WTC11 (cell line): ENCODE results near the gene MOB3C. TPM values are rescaled to one million over a fixed set of nuclear protein-coding genes. Genes with fewer than 3 reads are reported as not detected.
A peak's percentile ranks its signal among the peaks of the same experiment; 100 is the strongest.

Experiments used
- ATAC-seq: fragments of 200-7000 bp; cut with Tn5 transposase; 2 replicates; pipeline ENCODE4 v1.10.0; 2021; ENCODE audit warnings: mild to moderate bottlenecking, moderate library complexity
- CTCF ChIA-PET: fragments of 300-600 bp; sonication (Branson Sonifier 250); formaldehyde crosslinking; loops from one replicate; lab custom pipeline; 2021; ENCODE audit warnings: antibody characterized with exemption; lab: Charles Lee
- POLR2A ChIA-PET: fragments of 350-600 bp; sonication (Branson Sonifier 250); formaldehyde crosslinking; loops from one replicate; lab custom pipeline; 2021; ENCODE audit warnings: antibody characterized with exemption; lab: Charles Lee
- DNase-seq: peaks from one replicate; pipeline ENCODE4 v3.0.0; 2021; ENCODE audit warnings: low spot score
- H3K27ac Mint-ChIP-seq: 2 replicates; pipeline ENCODE4 v1.8.0; 2021; ENCODE audit warnings: mixed read lengths
- H3K27me3 Mint-ChIP-seq: 2 replicates; pipeline ENCODE4 v1.8.0; 2021; ENCODE audit warnings: low read depth, mild to moderate bottlenecking, moderate library complexity, mixed read lengths
- H3K36me3 Mint-ChIP-seq: 2 replicates; pipeline ENCODE4 v1.8.0; 2021; ENCODE audit warnings: mixed read lengths
- H3K4me1 Mint-ChIP-seq: 2 replicates; pipeline ENCODE4 v1.8.0; 2022; ENCODE audit warnings: mixed read lengths
- H3K4me3 Mint-ChIP-seq: 2 replicates; pipeline ENCODE4 v1.8.0; 2021; ENCODE audit warnings: mild to moderate bottlenecking, moderate library complexity, mixed read lengths
- H3K9me3 Mint-ChIP-seq: 2 replicates; pipeline ENCODE4 v1.8.0; 2021; ENCODE audit warnings: mixed read lengths
- CREB1 ChIP-seq: sonication (generic); formaldehyde crosslinking; IDR thresholded peaks from 2 replicates; pipeline ENCODE4 v1.8.0; 2023; ENCODE audit warnings: mild to moderate bottlenecking, missing genetic modification reagents
- FOXP1 ChIP-seq: sonication (generic); formaldehyde crosslinking; IDR thresholded peaks from 2 replicates; pipeline ENCODE4 v1.8.0; 2022; ENCODE audit warnings: missing genetic modification reagents, mild to moderate bottlenecking, moderate library complexity, borderline replicate concordance
- GRHL2 ChIP-seq: fragments of 250-450 bp; sonication (Bioruptor Pico); IDR thresholded peaks from 2 replicates; pipeline ENCODE4 v1.8.0; 2022; ENCODE audit warnings: mild to moderate bottlenecking, moderate library complexity; ENCODE audit not compliant: insufficient replicate concordance, severe bottlenecking
- HMGA2 ChIP-seq: fragments of 250-450 bp; sonication (Bioruptor Pico); IDR thresholded peaks from 2 replicates; pipeline ENCODE4 v1.4.0; 2021; ENCODE audit warnings: mild to moderate bottlenecking, moderate library complexity
- NFYB ChIP-seq: sonication (generic); formaldehyde crosslinking; conservative IDR thresholded peaks from 2 replicates; pipeline ENCODE4 v1.8.0; 2022; ENCODE audit warnings: low read depth, missing genetic modification reagents
- PRRX2 ChIP-seq: fragments of 250-450 bp; sonication (Bioruptor Pico); IDR thresholded peaks from 2 replicates; pipeline ENCODE4 v1.8.0; 2021; ENCODE audit warnings: mild to moderate bottlenecking
- SMAD3 ChIP-seq: sonication (generic); formaldehyde crosslinking; IDR thresholded peaks from 2 replicates; pipeline ENCODE4 v1.8.0; 2022; ENCODE audit warnings: missing genetic modification reagents, mild to moderate bottlenecking, borderline replicate concordance
- SMAD4 ChIP-seq: sonication (generic); formaldehyde crosslinking; IDR thresholded peaks from 2 replicates; pipeline ENCODE4 v1.8.0; 2022; ENCODE audit warnings: mild to moderate bottlenecking, missing genetic modification reagents
- ZBTB21 ChIP-seq: sonication (generic); formaldehyde crosslinking; IDR thresholded peaks from 2 replicates; pipeline ENCODE4 v1.8.1; 2023; ENCODE audit warnings: mild to moderate bottlenecking, missing genetic modification reagents, borderline replicate concordance
- ZNF219 ChIP-seq: sonication (generic); formaldehyde crosslinking; IDR thresholded peaks from 2 replicates; pipeline ENCODE4 v1.8.0; 2023; ENCODE audit warnings: missing genetic modification reagents, mild to moderate bottlenecking, borderline replicate concordance
- ZNF263 ChIP-seq: sonication (generic); formaldehyde crosslinking; IDR thresholded peaks from 2 replicates; pipeline ENCODE4 v1.8.1; 2022; ENCODE audit warnings: low read depth, mild to moderate bottlenecking, moderate library complexity, missing genetic modification reagents
- ZNF416 ChIP-seq: fragments of 250-450 bp; sonication (Bioruptor Pico); IDR thresholded peaks from 2 replicates; pipeline ENCODE4 v1.9.0; 2021; ENCODE audit warnings: mild to moderate bottlenecking, inconsistent platforms
- total RNA-seq: library from RNA; stranded (reverse); gene quantifications from 3 replicates; pipeline ENCODE4 v1.2.3, GENCODE V29; 2021
- TF ChIP-seq, protein P1 (sequence below): sonication (generic); formaldehyde crosslinking; IDR thresholded peaks from 2 replicates; pipeline ENCODE4 v1.8.1; 2022; ENCODE audit warnings: low read depth, mild to moderate bottlenecking, moderate library complexity, missing genetic modification reagents, borderline replicate concordance
- TF ChIP-seq, protein P2 (sequence below): sonication (generic); formaldehyde crosslinking; conservative IDR thresholded peaks from 2 replicates; pipeline ENCODE4 v1.8.1; 2022; ENCODE audit warnings: mild to moderate bottlenecking, missing genetic modification reagents
- TF ChIP-seq, protein P3 (sequence below): sonication (generic); formaldehyde crosslinking; IDR thresholded peaks from 2 replicates; pipeline ENCODE4 v1.8.1; 2022; ENCODE audit warnings: missing genetic modification reagents, borderline replicate concordance
- TF ChIP-seq, protein P4 (sequence below): sonication (generic); formaldehyde crosslinking; IDR thresholded peaks from 2 replicates; pipeline ENCODE4 v1.8.0; 2022; ENCODE audit warnings: mild to moderate bottlenecking, missing genetic modification reagents
- TF ChIP-seq, protein P5 (sequence below): sonication (generic); formaldehyde crosslinking; IDR thresholded peaks from 2 replicates; pipeline ENCODE4 v1.8.0; 2022; ENCODE audit warnings: mild to moderate bottlenecking, missing genetic modification reagents
- TF ChIP-seq, protein P6 (sequence below): fragments of 250-450 bp; sonication (Bioruptor Pico); IDR thresholded peaks from 2 replicates; pipeline ENCODE4 v1.9.0; 2021; ENCODE audit warnings: moderate library complexity, mild to moderate bottlenecking, inconsistent platforms, borderline replicate concordance
- TF ChIP-seq, protein P7 (sequence below): fragments of 200-600 bp; IDR thresholded peaks from 2 replicates; pipeline ENCODE4 v1.8.0; 2022; ENCODE audit warnings: antibody characterized with exemption

Gene MOB3C
- total RNA-seq, 1 experiment from 2014 or later: 3.1 TPM

DNA sequence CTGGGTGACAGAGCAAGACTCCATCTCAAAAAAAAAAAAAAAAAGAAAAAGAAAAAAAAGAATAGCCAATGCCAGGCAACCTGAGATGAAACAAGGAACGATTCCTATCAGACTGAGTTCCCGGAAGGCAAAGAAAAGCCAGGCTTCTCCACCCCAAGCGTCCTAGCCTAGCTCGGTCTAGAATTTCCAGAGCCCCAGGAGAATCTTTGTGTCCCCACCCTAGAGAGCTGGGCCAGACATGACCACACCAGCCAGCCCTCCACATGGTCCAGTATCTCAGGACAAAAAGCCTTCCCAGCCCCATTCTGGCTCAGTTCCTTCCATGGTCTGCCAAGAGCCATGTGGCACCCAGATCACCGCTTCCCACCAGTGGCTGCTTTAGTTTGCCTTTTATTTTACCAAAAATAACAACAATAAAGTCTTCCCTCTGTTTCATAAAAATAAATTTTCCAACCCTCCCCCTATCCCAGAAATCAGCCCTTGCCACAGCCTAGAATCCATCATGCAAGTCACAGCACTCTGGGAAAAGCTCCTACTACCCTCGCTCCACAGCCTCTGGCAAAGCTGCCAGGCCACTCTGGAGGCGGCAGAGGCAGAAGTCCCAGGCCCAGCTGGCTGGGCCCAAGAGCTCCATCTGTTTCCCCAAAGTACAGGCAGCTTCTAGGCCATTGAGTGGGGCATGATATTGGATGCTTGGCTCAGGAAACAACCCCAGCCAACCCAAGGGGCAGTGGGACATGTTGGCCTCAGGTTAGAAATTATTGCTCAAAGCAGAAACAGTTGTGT lies 9.1 kb downstream of the MOB3C start (continued):
- TF ChIP-seq, protein P1, sequence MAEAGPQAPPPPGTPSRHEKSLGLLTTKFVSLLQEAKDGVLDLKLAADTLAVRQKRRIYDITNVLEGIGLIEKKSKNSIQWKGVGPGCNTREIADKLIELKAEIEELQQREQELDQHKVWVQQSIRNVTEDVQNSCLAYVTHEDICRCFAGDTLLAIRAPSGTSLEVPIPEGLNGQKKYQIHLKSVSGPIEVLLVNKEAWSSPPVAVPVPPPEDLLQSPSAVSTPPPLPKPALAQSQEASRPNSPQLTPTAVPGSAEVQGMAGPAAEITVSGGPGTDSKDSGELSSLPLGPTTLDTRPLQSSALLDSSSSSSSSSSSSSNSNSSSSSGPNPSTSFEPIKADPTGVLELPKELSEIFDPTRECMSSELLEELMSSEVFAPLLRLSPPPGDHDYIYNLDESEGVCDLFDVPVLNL (CRISPR knock-in tag): no peak
- TF ChIP-seq, protein P2, sequence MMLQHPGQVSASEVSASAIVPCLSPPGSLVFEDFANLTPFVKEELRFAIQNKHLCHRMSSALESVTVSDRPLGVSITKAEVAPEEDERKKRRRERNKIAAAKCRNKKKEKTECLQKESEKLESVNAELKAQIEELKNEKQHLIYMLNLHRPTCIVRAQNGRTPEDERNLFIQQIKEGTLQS (CRISPR knock-in tag): no peak
- TF ChIP-seq PRRX2: no peak
- TF ChIP-seq, protein P3, sequence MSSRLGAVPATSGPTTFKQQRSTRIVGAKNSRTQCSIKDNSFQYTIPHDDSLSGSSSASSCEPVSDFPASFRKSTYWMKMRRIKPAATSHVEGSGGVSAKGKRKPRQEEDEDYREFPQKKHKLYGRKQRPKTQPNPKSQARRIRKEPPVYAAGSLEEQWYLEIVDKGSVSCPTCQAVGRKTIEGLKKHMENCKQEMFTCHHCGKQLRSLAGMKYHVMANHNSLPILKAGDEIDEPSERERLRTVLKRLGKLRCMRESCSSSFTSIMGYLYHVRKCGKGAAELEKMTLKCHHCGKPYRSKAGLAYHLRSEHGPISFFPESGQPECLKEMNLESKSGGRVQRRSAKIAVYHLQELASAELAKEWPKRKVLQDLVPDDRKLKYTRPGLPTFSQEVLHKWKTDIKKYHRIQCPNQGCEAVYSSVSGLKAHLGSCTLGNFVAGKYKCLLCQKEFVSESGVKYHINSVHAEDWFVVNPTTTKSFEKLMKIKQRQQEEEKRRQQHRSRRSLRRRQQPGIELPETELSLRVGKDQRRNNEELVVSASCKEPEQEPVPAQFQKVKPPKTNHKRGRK (CRISPR knock-in tag): no peak
- TF ChIP-seq SMAD4: no peak
- TF ChIP-seq ZNF263 (CRISPR knock-in tag): no peak
- TF ChIP-seq, protein P4, sequence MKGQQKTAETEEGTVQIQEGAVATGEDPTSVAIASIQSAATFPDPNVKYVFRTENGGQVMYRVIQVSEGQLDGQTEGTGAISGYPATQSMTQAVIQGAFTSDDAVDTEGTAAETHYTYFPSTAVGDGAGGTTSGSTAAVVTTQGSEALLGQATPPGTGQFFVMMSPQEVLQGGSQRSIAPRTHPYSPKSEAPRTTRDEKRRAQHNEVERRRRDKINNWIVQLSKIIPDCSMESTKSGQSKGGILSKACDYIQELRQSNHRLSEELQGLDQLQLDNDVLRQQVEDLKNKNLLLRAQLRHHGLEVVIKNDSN (CRISPR knock-in tag): no peak
- no peak for TF ChIP-seq FOXP1
- TF ChIP-seq, protein P5, sequence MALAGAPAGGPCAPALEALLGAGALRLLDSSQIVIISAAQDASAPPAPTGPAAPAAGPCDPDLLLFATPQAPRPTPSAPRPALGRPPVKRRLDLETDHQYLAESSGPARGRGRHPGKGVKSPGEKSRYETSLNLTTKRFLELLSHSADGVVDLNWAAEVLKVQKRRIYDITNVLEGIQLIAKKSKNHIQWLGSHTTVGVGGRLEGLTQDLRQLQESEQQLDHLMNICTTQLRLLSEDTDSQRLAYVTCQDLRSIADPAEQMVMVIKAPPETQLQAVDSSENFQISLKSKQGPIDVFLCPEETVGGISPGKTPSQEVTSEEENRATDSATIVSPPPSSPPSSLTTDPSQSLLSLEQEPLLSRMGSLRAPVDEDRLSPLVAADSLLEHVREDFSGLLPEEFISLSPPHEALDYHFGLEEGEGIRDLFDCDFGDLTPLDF (CRISPR knock-in tag): no peak
- TF ChIP-seq ZNF416 (CRISPR knock-in tag): no peak
- TF ChIP-seq ZBTB21 (CRISPR knock-in tag): no peak

DNA sequence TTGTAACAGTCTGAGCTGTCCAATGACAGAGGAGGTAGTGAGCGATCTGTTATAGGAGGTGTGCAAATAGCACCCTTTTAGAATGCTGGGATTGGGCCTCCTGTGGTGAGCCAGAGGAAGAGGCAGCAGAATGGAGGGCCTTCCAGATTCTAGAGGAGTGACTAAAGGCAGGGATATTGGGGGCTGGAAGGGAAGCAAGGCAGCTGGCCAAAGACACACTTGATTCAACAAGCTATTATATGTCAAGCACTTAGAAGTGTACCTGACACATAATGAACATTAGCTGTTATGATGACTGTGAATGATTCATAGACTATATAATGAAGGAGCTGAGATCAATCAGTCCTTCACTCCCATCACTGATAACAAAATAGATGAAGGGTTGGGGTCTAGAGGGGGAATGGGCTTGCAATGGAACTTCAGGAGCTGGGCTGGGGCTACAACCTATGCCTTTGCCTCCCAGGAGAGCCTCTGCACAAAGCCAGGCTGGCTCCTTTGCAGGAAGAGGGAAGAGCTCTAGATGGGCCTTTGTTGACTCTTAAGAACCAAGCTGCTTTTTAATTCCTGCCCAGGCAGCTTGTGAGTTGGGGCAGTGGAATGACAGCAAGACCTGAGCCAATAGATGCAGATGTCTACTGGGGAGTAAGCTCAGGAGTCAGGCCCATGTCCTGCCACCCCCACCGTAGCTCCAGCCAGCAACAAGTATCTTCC lies 10.2 kb downstream of the MOB3C start:
- Mint-ChIP-seq H3K4me1 (peaks cover 26% of the 10 kb centered on the region), H3K27me3 (no peaks in the 10 kb centered on the region; the same call in 1 of the 2 replicates), H3K9me3 (no peaks in the 10 kb centered on the region), H3K36me3 (peaks cover 9% of the 10 kb centered on the region; the same call in 1 of the 2 replicates), H3K27ac (0 out of 2 replicates have a peak overlapping the region, but pooled peaks have one; percentile 8), H3K4me3 (no peak overlapping the region)
- CTCF ChIA-PET: interaction anchor here (1.1 to 4.5 kb wide), 3 partner anchors 10 to 164 kb away, joined by 3 to 23 read pairs (median 4); no protein-coding TSS in a partner anchor
- POLR2A ChIA-PET: interaction anchor here (0.7 to 1.2 kb wide), 3 partner anchors 10 to 186 kb away, joined by 3 to 4 read pairs (median 3); partner anchors contain the start of gene MOB3C
- ATAC-seq: no peak
- no peak for TF ChIP-seq GRHL2 (CRISPR knock-in tag)
- DNase-seq: no peak

DNA sequence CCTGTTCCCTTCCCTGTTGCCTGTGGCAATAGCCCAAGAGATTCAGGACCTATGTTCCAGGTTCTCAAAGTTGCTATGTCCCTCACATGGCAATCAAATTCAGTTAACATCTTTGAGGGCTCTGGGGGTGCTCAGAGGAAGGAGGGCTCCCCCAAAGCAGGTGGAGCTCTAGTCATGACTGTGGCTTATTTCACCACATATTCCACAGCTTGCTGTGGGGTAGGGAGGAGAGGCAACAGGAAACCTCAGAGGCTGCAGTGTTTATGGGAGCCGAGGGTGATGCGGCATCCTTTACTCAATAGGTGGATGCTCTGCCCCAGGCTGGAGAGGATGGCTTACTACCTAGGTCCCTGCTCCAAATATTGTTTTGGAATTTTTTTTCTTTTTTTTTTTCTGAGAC lies 11.4 kb downstream of the MOB3C start:
- H3K4me3 Mint-ChIP-seq: peak overlapping the region; percentile 89
- H3K9me3 Mint-ChIP-seq: no peaks in the 10 kb centered on the region
- POLR2A ChIA-PET: interaction anchor here (2.0 kb wide), 2 partner anchors 8 to 11 kb away, joined by 13 to 14 read pairs; partner anchors contain the start of gene MOB3C
- H3K27me3 Mint-ChIP-seq: no peaks in the 10 kb centered on the region
- H3K4me1 Mint-ChIP-seq: peaks cover 21% of the 10 kb centered on the region
- ATAC-seq (no peak), DNase-seq (no peak)
- CTCF ChIA-PET: interaction anchor here (1.1 to 4.5 kb wide), 10 partner anchors 12 to 163 kb away, joined by 4 to 42 read pairs (median 20); partner anchors contain the start of genes DMBX1 and MOB3C
- H3K36me3 Mint-ChIP-seq: peaks cover 9% of the 10 kb centered on the region; the same call in 1 of the 2 replicates
- H3K27ac Mint-ChIP-seq: no peak overlapping the region
- TF ChIP-seq ZNF219 (no peak), CREB1 (CRISPR knock-in tag) (no peak), PRRX2 (no peak), NFYB (CRISPR knock-in tag) (no peak), SMAD3 (CRISPR knock-in tag) (no peak), HMGA2 (CRISPR knock-in tag) (no peak)
- TF ChIP-seq, protein P6, sequence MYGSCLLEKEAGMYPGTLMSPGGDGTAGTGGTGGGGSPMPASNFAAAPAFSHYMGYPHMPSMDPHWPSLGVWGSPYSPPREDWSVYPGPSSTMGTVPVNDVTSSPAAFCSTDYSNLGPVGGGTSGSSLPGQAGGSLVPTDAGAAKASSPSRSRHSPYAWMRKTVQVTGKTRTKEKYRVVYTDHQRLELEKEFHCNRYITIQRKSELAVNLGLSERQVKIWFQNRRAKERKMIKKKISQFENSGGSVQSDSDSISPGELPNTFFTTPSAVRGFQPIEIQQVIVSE (CRISPR knock-in tag): no peak
- TF ChIP-seq, protein P7, sequence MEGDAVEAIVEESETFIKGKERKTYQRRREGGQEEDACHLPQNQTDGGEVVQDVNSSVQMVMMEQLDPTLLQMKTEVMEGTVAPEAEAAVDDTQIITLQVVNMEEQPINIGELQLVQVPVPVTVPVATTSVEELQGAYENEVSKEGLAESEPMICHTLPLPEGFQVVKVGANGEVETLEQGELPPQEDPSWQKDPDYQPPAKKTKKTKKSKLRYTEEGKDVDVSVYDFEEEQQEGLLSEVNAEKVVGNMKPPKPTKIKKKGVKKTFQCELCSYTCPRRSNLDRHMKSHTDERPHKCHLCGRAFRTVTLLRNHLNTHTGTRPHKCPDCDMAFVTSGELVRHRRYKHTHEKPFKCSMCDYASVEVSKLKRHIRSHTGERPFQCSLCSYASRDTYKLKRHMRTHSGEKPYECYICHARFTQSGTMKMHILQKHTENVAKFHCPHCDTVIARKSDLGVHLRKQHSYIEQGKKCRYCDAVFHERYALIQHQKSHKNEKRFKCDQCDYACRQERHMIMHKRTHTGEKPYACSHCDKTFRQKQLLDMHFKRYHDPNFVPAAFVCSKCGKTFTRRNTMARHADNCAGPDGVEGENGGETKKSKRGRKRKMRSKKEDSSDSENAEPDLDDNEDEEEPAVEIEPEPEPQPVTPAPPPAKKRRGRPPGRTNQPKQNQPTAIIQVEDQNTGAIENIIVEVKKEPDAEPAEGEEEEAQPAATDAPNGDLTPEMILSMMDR: no peak
